Endothelial cell of umbilical vein (primary cell): ENCODE measurements around the gene ATP1A4. TPM values are rescaled to one million over a fixed set of nuclear protein-coding genes. Genes with fewer than 3 reads are reported as not detected.

Experiments used
- BruUV-seq: library from RNA; stranded (reverse); fragments of 400-500 nt; replicated peaks from 2 replicates; lab custom pipeline; 2021; lab: Mats Ljungman, UMichigan
- CTCF ChIA-PET: fragments of 300-600, 350-600 bp; sonication (Branson Sonifier 250); formaldehyde crosslinking; loops from one replicate; lab custom pipeline; 2021; ENCODE audit warnings: antibody characterized with exemption, inconsistent platforms; lab: Charles Lee
- POLR2A ChIA-PET: fragments of 300-600, 350-600 bp; sonication (Branson Sonifier 250); formaldehyde crosslinking; loops from one replicate; lab custom pipeline; 2021; ENCODE audit warnings: antibody characterized with exemption, inconsistent platforms; lab: Charles Lee
- DNase-seq: peaks from one replicate; pipeline ENCODE4 v3.0.0-alpha.2; 2011; ENCODE audit warnings: low read depth, low spot score
- FAIRE-seq: peaks from 2 replicates; lab custom pipeline; 2011; peaks lifted over from hg19 to GRCh38; lab: Jason Lieb, UNC
- H2AFZ ChIP-seq: 2 replicates; pipeline ENCODE4 v1.6.0; 2012; ENCODE audit warnings: low read depth, low read length, control low read depth, inconsistent platforms
- H3K27ac ChIP-seq: 2 replicates; pipeline ENCODE4 v1.5.1; 2011; ENCODE audit warnings: low read depth, mild to moderate bottlenecking, control low read depth, low read length, moderate library complexity; ENCODE audit not compliant: insufficient read depth
- H3K27me3 ChIP-seq, 2 experiments: 2 replicates each; pipeline versions ENCODE4 v1.6.0 to v1.6.1; 2011; ENCODE audit warnings: low read length in 2 of 2, mixed read lengths in 1 of 2; ENCODE audit not compliant: control insufficient read depth in 2 of 2, insufficient read depth in 2 of 2
- H3K36me3 ChIP-seq, 2 experiments: 2 replicates in 1 of 2; 3 replicates in 1 of 2; pipeline ENCODE4 v1.5.1; 2011; ENCODE audit warnings: low read length in 2 of 2, mild to moderate bottlenecking in 1 of 2, moderate library complexity in 1 of 2; ENCODE audit not compliant: control insufficient read depth in 2 of 2, insufficient read depth in 2 of 2; ENCODE audit errors: extremely low read depth in 1 of 2
- H3K4me1 ChIP-seq: 3 replicates; pipeline ENCODE4 v1.5.1; 2011; ENCODE audit warnings: mild to moderate bottlenecking, low read length; ENCODE audit not compliant: control insufficient read depth, insufficient read depth; ENCODE audit errors: extremely low read depth
- H3K4me2 ChIP-seq: 2 replicates; pipeline ENCODE4 v1.6.1; 2011; ENCODE audit warnings: low read length, control low read depth, mixed read lengths; ENCODE audit not compliant: insufficient read depth
- H3K4me3 ChIP-seq, 3 experiments: fragments of 200-600 bp in 1 of 3; sonication (generic), shearing (Covaris generic) in 1 of 3; replicated peaks in 1 of 3; 2 replicates each; pipeline ENCODE4 v1.5.1; 2011 to 2016; ENCODE audit warnings: control low read depth in 3 of 3, low read length in 3 of 3, mild to moderate bottlenecking in 2 of 3, inconsistent platforms in 1 of 3, low read depth in 1 of 3, moderate library complexity in 1 of 3; ENCODE audit not compliant: insufficient read depth in 1 of 3
- H3K79me2 ChIP-seq: 2 replicates; pipeline ENCODE4 v1.6.0; 2012; ENCODE audit warnings: low read length, inconsistent platforms; ENCODE audit not compliant: control insufficient read depth, insufficient read depth
- H3K9ac ChIP-seq: replicated peaks from 2 replicates; pipeline ENCODE3; 2011; ENCODE audit warnings: low read length, control low read depth; ENCODE audit not compliant: insufficient read depth; ENCODE audit errors: extremely low read depth
- H3K9me1 ChIP-seq: replicated peaks from 3 replicates; pipeline ENCODE4 v1.6.0; 2011; ENCODE audit warnings: mild to moderate bottlenecking, low read length; ENCODE audit not compliant: control insufficient read depth, insufficient read depth; ENCODE audit errors: extremely low read depth
- H3K9me3 ChIP-seq: replicated peaks from 2 replicates; pipeline ENCODE4 v1.5.1; 2012; ENCODE audit warnings: low read length, inconsistent platforms; ENCODE audit not compliant: control insufficient read depth, insufficient read depth
- H4K20me1 ChIP-seq: replicated peaks from 2 replicates; pipeline ENCODE3; 2011; ENCODE audit warnings: mild to moderate bottlenecking, low read length; ENCODE audit not compliant: control insufficient read depth, insufficient read depth; ENCODE audit errors: extremely low read depth
- EZH2 ChIP-seq: IDR thresholded peaks from 2 replicates; pipeline ENCODE4 v1.6.1; 2012; ENCODE audit warnings: borderline replicate concordance, low read depth, mild to moderate bottlenecking, moderate library complexity, low read length, inconsistent platforms; ENCODE audit not compliant: severe bottlenecking
- GATA2 ChIP-seq: IDR thresholded peaks from 2 replicates; pipeline ENCODE4 v1.7.0; 2011; ENCODE audit warnings: low read depth, mild to moderate bottlenecking, moderate library complexity, mixed read lengths, low read length; ENCODE audit not compliant: insufficient read length, insufficient read depth
- JUN ChIP-seq: IDR thresholded peaks from 2 replicates; pipeline ENCODE4 v1.6.1; 2011; ENCODE audit warnings: borderline replicate concordance, low read depth; ENCODE audit not compliant: insufficient read length, insufficient read depth
- MAX ChIP-seq: IDR thresholded peaks from 2 replicates; pipeline ENCODE4 v1.6.1; 2011; ENCODE audit not compliant: insufficient read depth, insufficient read length
- MYC ChIP-seq: IDR thresholded peaks from one replicate; pipeline ENCODE4 v1.6.1; 2011; ENCODE audit warnings: mild to moderate bottlenecking, low read depth, low read length
- POLR2AphosphoS5 ChIP-seq: IDR thresholded peaks from 2 replicates; pipeline ENCODE4 v1.6.1; 2012; ENCODE audit warnings: low read depth, mild to moderate bottlenecking, control low read depth, low read length, moderate library complexity; ENCODE audit not compliant: insufficient read depth
- dilution Hi-C: fragments of 300-500 bp; cut with MboI; formaldehyde crosslinking; loops from one replicate; pipeline ENCODE4 v1.15.0; 2019; ENCODE audit warnings: low sequenced_read_pairs; ENCODE audit not compliant: extremely low pct_ligation_motif_present
- intact Hi-C: fragments of 100-400 bp; cut with micrococcal nuclease; formaldehyde crosslinking; loops from one replicate; pipeline ENCODE4 v1.10.0; 2022
- polyA plus RNA-seq, 4 experiments: library from polyadenylated mRNA; depleted of rRNA in 3 of 4; stranded (reverse) in 3 of 4; unstranded in 1 of 4; fragments of >200 nt; gene quantifications; 2 replicates each; pipeline versions ENCODE4 v1.2.1 to v1.2.3, GENCODE V29; 2011 to 2012; ENCODE audit warnings: missing spikeins in 1 of 4
- total RNA-seq: library from RNA; stranded (reverse); gene quantifications from 2 replicates; pipeline ENCODE4 v1.2.3, GENCODE V29; 2021

The ATP1A4 gene
- total and polyA plus RNA-seq, 2 donors (not counting 3 experiments of a cell fraction or from before 2014, with no cell fraction given), result not detected

- Histone ChIP-seq H3K36me3 (peaks cover 18 to 22% of the 10 kb centered on the region in 2 experiments), H3K79me2 (peaks cover 65% of the 10 kb centered on the region), H2AFZ (no peak overlapping the region), H3K27ac (peak overlapping the region; percentile 18), H3K9ac (no peak overlapping the region), H3K4me1 (peaks cover 46% of the 10 kb centered on the region), H3K4me3 (peak overlapping the region in 1 of 3 experiments; percentile 3), H3K27me3 (no peaks in the 10 kb centered on the region), H3K9me3 (no peaks in the 10 kb centered on the region), H4K20me1 (no peaks in the 10 kb centered on the region), H3K4me2 (peak overlapping the region; percentile 77), H3K9me1 (no peaks in the 10 kb centered on the region)
- intact Hi-C loops (loop anchor here (1.0 to 5.0 kb wide), 3 partner anchors 53 to 134 kb away; partner anchors contain the start of genes COPA, NCSTN and PEX19), dilution Hi-C loops (no loop called here)
- ChIA-PET POLR2A (interaction anchor here (1.6 kb wide), 1 partner anchor 12 kb away, joined by 4 read pairs; no protein-coding TSS in a partner anchor), CTCF (interaction anchor here (0.7 to 13.4 kb wide), 12 partner anchors 12 to 147 kb away, joined by 3 to 183 read pairs (median 3); partner anchors contain the start of gene CASQ1)
- no TSS peak for BruUV-seq
- FAIRE-seq, result peak; percentile 99
- peak; percentile 54 for TF ChIP-seq POLR2AphosphoS5
- TF ChIP-seq MYC, result no peak
- peak; percentile 46 for DNase-seq
Observed at GRCh38 chr1:160207771-160208556, 56.6 kb downstream of the ATP1A4 start.

GRCh38 chr1:160208557-160209320 lies 57.3 kb downstream of the ATP1A4 start:
- BruUV-seq, result no TSS peak
- no peaks in the 10 kb centered on the region for H4K20me1 ChIP-seq
- ChIA-PET CTCF (interaction anchor here (0.7 to 13.4 kb wide), 12 partner anchors 11 to 146 kb away, joined by 3 to 183 read pairs (median 3); partner anchors contain the start of gene CASQ1), POLR2A (interaction anchor here (1.6 kb wide), 1 partner anchor 11 kb away, joined by 4 read pairs; no protein-coding TSS in a partner anchor)
- no peak overlapping the region for H3K4me3 ChIP-seq
- intact Hi-C loops (loop anchor here (1.0 to 5.0 kb wide), 2 partner anchors 53 to 134 kb away; partner anchors contain the start of genes COPA and NCSTN), dilution Hi-C loops (no loop called here)
- no peaks in the 10 kb centered on the region for H3K9me3 ChIP-seq
- peak overlapping the region; percentile 18 for H3K27ac ChIP-seq
- H2AFZ ChIP-seq, result no peak overlapping the region
- H3K9ac ChIP-seq, result no peak overlapping the region
- H3K79me2 ChIP-seq, result peaks cover 65% of the 10 kb centered on the region
- H3K27me3 ChIP-seq, result no peaks in the 10 kb centered on the region
- TF ChIP-seq GATA2 (no peak), MAX (no peak), EZH2 (no peak), POLR2AphosphoS5 (no peak), JUN (no peak)
- DNase-seq, result no peak
- peaks cover 46% of the 10 kb centered on the region for H3K4me1 ChIP-seq
- H3K36me3 ChIP-seq, result peaks cover 24 to 29% of the 10 kb centered on the region in 2 experiments
- H3K9me1 ChIP-seq, result no peaks in the 10 kb centered on the region
- no peak for FAIRE-seq
- peak overlapping the region; percentile 43 for H3K4me2 ChIP-seq
